Esophagus squamous epithelium (tissue), 5 donors: ENCODE measurements around the gene GPR87. TPM values are rescaled to one million over a fixed set of nuclear protein-coding genes. Genes with fewer than 3 reads are reported as not detected.

Source experiments
- DNase-seq: peaks from one replicate; lab custom pipeline; 2025; lab: John Stamatoyannopoulos, UW
- H3K27ac ChIP-seq, 4 donors: fragments of 200-600 bp; sonication (generic); one replicate each; pipeline ENCODE4 v1.5.1; 2016 to 2019; ENCODE audit warnings: mild to moderate bottlenecking in 1 of 4
- H3K27me3 ChIP-seq, 4 donors: fragments of 200-600 bp; sonication (generic); 1 replicate in 3 of 4; 2 replicates in 1 of 4; pipeline versions ENCODE4 v1.5.1 to v1.6.0; 2017 to 2021; ENCODE audit warnings: antibody characterized with exemption in 1 of 4
- H3K36me3 ChIP-seq, 3 donors: fragments of 200-600 bp; sonication (generic); one replicate each; pipeline ENCODE4 v1.5.1; 2016 to 2019
- H3K4me1 ChIP-seq, 3 donors: fragments of 200-600 bp; sonication (generic); one replicate each; pipeline ENCODE4 v1.5.1; 2017 to 2019
- H3K4me3 ChIP-seq, 4 donors: fragments of 200-600 bp; sonication (generic); 1 replicate in 3 of 4; 2 replicates in 1 of 4; pipeline ENCODE4 v1.5.1; 2016 to 2019; ENCODE audit warnings: mild to moderate bottlenecking in 2 of 4, moderate library complexity in 1 of 4
- H3K9me3 ChIP-seq, 3 donors: fragments of 200-600 bp; sonication (generic); one replicate each; pipeline ENCODE4 v1.5.1; 2016 to 2019
- POLR2A ChIP-seq, 4 donors: fragments of 450-650 bp; IDR thresholded peaks; one replicate each; pipeline ENCODE4 v1.6.1; 2017; ENCODE audit warnings: antibody characterized with exemption in 4 of 4, mild to moderate bottlenecking in 4 of 4, moderate library complexity in 3 of 4
- WGBS, 2 donors: methylation state at CpG; one replicate each; pipeline ENCODE4 v1.1.5; 2018; 5-methylcytosine and 5-hydroxymethylcytosine counted together
- intact Hi-C: fragments of 100-400 bp; cut with DNase I; formaldehyde crosslinking; loops from one replicate; pipeline ENCODE4 v1.15.0; 2022
- total RNA-seq, 4 donors: library from RNA; depleted of rRNA; stranded (reverse); fragments of >200 nt; gene quantifications; one replicate each; pipeline ENCODE4 v1.1.0, GENCODE V29; 2016
- TF ChIP-seq, protein P1 (sequence below), 6 experiments: fragments of 450-650 bp in 4 of 6; fragments of 200-600 bp in 2 of 6; sonication (generic) in 2 of 6; IDR thresholded peaks; one replicate each; pipeline ENCODE4 v1.5.1; 2016 to 2019; ENCODE audit warnings: antibody characterized with exemption in 6 of 6, mild to moderate bottlenecking in 4 of 6, moderate library complexity in 4 of 6
- donor health status: DM: yes; HTN: yes; CAD: no.

The GPR87 gene
- total RNA-seq, 4 donors from 2014 or later, result 37.8 to 55.1 (median 46.0) TPM

DNA sequence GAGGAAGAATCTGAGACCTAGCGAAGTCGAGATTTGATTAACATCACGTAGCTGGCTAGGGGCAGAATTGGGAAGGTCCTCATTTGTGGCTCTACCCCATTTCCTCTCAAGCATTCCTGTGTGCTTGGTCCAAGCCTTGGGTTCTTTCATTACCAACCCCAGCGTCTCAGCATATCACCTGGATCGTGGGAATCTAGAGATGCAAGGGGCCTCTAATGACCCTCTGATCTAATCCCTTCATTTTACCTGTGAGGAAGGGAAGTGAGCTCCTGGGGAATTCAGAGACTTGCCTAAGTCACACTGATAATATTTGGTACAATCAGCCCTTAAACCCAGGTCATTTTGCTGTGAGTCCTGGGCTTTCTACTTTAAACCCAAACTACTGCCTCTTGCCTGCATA lies 2.0 kb downstream of the GPR87 start:
- Histone ChIP-seq H3K27ac (peak overlapping the region; percentile 22 to 92 (median 87)), H3K36me3 (peaks cover 0 to 3% (median 0%) of the 10 kb centered on the region in 3 donors), H3K9me3 (no peaks in the 10 kb centered on the region), H3K4me3 (peak overlapping the region; percentile 37 to 56 (median 52)), H3K4me1 (peaks cover 13 to 75% (median 16%) of the 10 kb centered on the region in 3 donors), H3K27me3 (no peaks in the 10 kb centered on the region)
- TF ChIP-seq, protein P1, sequence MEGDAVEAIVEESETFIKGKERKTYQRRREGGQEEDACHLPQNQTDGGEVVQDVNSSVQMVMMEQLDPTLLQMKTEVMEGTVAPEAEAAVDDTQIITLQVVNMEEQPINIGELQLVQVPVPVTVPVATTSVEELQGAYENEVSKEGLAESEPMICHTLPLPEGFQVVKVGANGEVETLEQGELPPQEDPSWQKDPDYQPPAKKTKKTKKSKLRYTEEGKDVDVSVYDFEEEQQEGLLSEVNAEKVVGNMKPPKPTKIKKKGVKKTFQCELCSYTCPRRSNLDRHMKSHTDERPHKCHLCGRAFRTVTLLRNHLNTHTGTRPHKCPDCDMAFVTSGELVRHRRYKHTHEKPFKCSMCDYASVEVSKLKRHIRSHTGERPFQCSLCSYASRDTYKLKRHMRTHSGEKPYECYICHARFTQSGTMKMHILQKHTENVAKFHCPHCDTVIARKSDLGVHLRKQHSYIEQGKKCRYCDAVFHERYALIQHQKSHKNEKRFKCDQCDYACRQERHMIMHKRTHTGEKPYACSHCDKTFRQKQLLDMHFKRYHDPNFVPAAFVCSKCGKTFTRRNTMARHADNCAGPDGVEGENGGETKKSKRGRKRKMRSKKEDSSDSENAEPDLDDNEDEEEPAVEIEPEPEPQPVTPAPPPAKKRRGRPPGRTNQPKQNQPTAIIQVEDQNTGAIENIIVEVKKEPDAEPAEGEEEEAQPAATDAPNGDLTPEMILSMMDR (IDR thresholded peaks at IDR 0.05), result no peak
- TF ChIP-seq POLR2A (IDR thresholded peaks at IDR 0.05), result no peak
- DNase-seq, result no peak
- intact Hi-C loops, result no loop called here
- 37 to 56% methylated on average over 5 of the region's 5 CpGs for WGBS, 2 donors

DNA sequence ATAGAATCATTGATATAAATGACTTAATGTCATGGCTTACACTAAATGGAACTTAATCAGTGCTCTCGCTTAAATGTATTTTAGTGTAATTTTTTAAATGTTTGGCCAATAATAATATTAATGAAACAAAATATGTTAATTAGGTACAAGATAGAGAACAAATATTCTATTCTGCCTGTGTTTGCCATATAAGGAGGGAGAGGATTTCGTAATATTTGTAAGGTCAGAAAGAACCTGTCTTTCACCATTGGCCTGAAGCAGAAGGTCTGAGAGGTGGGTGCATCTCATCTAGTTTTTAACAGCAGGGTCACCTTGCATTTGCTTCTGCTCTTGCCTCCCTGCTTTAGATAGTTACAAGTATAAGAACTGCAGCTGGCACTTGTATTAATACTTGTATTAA lies 2.5 kb downstream of the GPR87 start:
- peak overlapping the region; percentile 22 to 92 (median 87) for H3K27ac ChIP-seq
- peak overlapping the region; percentile 37 to 56 (median 52) for H3K4me3 ChIP-seq
- 63 to 86% methylated on average over 2 of the region's 2 CpGs for WGBS, 2 donors
- no peak for DNase-seq
- TF ChIP-seq, protein P1 (IDR thresholded peaks at IDR 0.05), result no peak
- H3K36me3 ChIP-seq, result peaks cover 0 to 6% (median 0%) of the 10 kb centered on the region in 3 donors
- peaks cover 13 to 78% (median 16%) of the 10 kb centered on the region in 3 donors for H3K4me1 ChIP-seq
- no peaks in the 10 kb centered on the region for H3K9me3 ChIP-seq
- no peaks in the 10 kb centered on the region for H3K27me3 ChIP-seq
- intact Hi-C loops, result no loop called here

DNA sequence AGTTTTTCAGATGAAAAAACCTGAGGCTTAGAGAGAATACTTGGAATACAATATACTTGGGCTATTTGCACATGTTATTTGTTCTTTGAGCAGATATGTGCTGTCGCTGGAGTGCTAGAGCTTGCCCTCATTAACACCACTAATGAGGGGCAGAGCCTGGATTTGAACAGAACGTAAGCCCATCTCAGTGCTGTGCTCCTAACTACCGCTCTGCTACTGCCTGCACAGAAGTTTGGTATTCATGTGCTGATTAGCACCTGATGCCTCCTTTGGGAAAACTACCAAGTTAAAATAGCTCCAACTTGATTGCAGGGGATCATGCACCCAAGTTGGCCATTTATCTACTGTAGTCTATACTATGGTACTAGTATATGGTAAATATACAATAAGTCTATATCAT lies 3.6 kb downstream of the GPR87 start:
- DNase-seq, result no peak
- peaks cover 0 to 6% (median 0%) of the 10 kb centered on the region in 3 donors for H3K36me3 ChIP-seq
- TF ChIP-seq, protein P1 (IDR thresholded peaks at IDR 0.05), result no peak
- no peak for TF ChIP-seq POLR2A (IDR thresholded peaks at IDR 0.05)
- no peaks in the 10 kb centered on the region for H3K9me3 ChIP-seq
- no peaks in the 10 kb centered on the region for H3K27me3 ChIP-seq
- H3K4me1 ChIP-seq, result peaks cover 6 to 76% (median 8%) of the 10 kb centered on the region in 3 donors
- whole genome bisulfite sequencing, 2 donors, result 81 to 87% methylated on average over 3 of the region's 3 CpGs
- H3K4me3 ChIP-seq, result peak overlapping the region in 1 of 4 donors; percentile 2
- intact Hi-C loops, result no loop called here
- no peak overlapping the region for H3K27ac ChIP-seq

DNA sequence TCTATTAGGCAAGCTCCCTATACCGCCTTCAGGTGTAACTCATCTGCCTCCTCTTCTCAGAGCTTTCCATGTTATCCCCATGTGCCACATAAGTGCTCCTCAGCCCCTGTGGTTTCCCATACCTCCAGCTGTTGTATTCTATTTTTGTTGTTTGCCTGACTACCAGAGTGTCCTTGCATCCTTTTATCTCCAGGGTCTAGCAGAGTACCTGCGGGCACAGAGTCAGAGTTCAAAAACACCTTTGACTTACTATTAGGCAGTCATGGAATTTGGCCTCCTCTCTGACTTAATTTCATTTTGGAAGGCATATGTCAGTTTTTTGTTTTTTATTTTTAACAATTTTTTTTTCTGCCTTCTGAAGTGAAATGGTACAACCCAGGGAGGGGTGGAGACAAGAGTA lies 7.1 kb downstream of the GPR87 start:
- 93 to 97% methylated on average over 2 of the region's 2 CpGs for WGBS, 2 donors
- no peak for DNase-seq

DNA sequence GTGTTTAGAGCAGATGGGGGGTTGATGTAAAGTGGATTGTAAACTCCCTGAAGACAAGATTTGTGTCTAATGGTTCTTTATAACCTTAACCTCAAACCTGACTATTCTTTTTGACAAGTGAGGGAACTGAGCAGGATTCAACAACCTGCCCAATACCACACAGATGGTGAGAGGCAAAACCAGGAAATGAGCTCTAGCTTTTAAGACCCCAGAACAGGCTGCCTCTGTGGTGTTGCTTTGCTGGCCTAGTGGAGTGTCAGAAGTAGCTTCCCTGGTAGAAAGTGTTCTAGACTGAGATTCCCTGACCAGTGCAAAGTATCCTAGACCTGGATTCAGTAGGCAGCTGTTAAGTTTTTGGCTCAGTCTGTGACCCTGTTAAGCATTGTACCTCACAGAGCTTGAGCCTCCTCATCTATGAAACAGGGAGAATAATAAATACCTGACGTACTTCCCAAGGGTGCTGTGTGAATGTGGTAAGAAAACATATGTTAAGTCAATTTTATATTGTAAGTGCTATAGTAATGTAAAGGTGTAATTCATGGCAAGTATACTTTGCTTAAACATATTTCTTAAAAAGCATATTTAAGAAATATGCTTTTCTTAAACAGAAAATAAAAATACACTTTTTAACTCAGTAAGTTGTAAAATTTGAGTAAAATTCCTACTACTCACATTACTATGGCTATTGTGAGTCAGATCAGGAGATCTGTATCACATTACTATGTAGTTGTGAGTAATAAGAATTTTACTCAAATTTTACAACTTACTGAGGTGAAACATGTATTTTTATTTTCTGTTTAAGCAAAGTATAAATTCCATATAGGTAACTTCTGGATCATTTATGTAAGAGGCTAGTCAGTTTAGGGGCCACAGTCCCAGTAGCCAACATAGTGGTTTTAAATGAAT lies 8.8 kb downstream of the GPR87 start:
- no peak for TF ChIP-seq POLR2A (IDR thresholded peaks at IDR 0.05)
- Histone ChIP-seq H3K27me3 (no peaks in the 10 kb centered on the region), H3K27ac (peak overlapping the region; percentile 43 to 85 (median 74)), H3K36me3 (peaks cover 0 to 6% (median 0%) of the 10 kb centered on the region in 3 donors), H3K4me1 (peaks cover 18 to 91% (median 26%) of the 10 kb centered on the region in 3 donors), H3K4me3 (no peak overlapping the region), H3K9me3 (no peaks in the 10 kb centered on the region)
- WGBS, 2 donors, result 75 to 76% methylated on average over 1 of the region's 1 CpG
- intact Hi-C loops, result no loop called here
- no peak for DNase-seq

More for the DNA sequence above, 7.1 kb downstream of the GPR87 start:
- Histone ChIP-seq H3K4me3 (no peak overlapping the region), H3K27ac (no peak overlapping the region), H3K27me3 (no peaks in the 10 kb centered on the region), H3K9me3 (no peaks in the 10 kb centered on the region), H3K36me3 (peaks cover 0 to 6% (median 0%) of the 10 kb centered on the region in 3 donors), H3K4me1 (peaks cover 20 to 91% (median 25%) of the 10 kb centered on the region in 3 donors)
- intact Hi-C loops, result no loop called here
- TF ChIP-seq POLR2A (IDR thresholded peaks at IDR 0.05), result no peak

DNA sequence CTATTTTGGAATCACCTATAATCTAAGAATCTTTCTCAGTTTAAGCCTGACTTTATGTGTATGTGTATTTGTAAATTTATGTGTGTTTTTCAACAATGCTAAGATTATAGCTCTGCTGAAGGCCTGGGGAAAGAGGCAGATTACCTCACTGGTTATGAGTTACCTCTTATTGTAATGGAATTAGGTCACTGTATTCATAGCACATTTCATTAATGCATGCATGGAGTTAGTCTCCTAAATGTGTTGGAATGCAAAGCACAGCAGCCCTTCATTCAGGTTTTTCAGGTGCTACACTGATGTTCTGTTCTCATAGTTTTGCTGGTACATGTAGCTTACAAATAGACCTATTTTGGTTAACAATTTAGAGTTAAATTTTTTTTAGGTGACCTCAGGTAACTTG lies 9.5 kb downstream of the GPR87 start:
- Histone ChIP-seq H3K27ac (peak overlapping the region; percentile 66 to 85 (median 83)), H3K4me3 (no peak overlapping the region), H3K9me3 (no peaks in the 10 kb centered on the region), H3K27me3 (no peaks in the 10 kb centered on the region), H3K4me1 (peaks cover 18 to 91% (median 26%) of the 10 kb centered on the region in 3 donors), H3K36me3 (peaks cover 0 to 6% (median 0%) of the 10 kb centered on the region in 3 donors)
- TF ChIP-seq POLR2A (IDR thresholded peaks at IDR 0.05), result no peak
- TF ChIP-seq, protein P1 (IDR thresholded peaks at IDR 0.05), result no peak
- intact Hi-C loops, result no loop called here
- DNase-seq, result no peak
